H1 (cell line): ENCODE measurements around the gene SYMPK. TPM values are rescaled to one million over a fixed set of nuclear protein-coding genes. Genes with fewer than 3 reads are reported as not detected.

Experiments
- CHD7 ChIP-seq: fragments of 300-600 bp; sonication (generic); IDR thresholded peaks from 2 replicates; pipeline ENCODE4 v1.7.1; 2012; ENCODE audit warnings: low read length, moderate library complexity, mild to moderate bottlenecking, inconsistent platforms; ENCODE audit not compliant: insufficient replicate concordance
- PHF8 ChIP-seq: fragments of 200-600 bp; sonication (generic); conservative IDR thresholded peaks from 2 replicates; pipeline ENCODE4 v1.7.1; 2012; ENCODE audit warnings: low read depth, mild to moderate bottlenecking, inconsistent platforms, low read length, moderate library complexity
- POLR2AphosphoS5 ChIP-seq: IDR thresholded peaks from 2 replicates; pipeline ENCODE4 v1.6.1; 2011; ENCODE audit warnings: low read depth, low read length
- SIN3A ChIP-seq, 2 experiments: IDR thresholded peaks in 1 of 2; conservative IDR thresholded peaks in 1 of 2; 2 replicates each; pipeline ENCODE4 v1.6.1; 2011 to 2012; ENCODE audit warnings: low read length in 2 of 2, improper control_type of control experiment in 1 of 2, low read depth in 1 of 2, mild to moderate bottlenecking in 1 of 2
- polyA plus RNA-seq, 7 experiments: library from polyadenylated mRNA; depleted of rRNA in 3 of 7; stranded (reverse) in 5 of 7; unstranded in 2 of 7; fragments of >200 nt in 5 of 7; fragments of 200-250 nt in 2 of 7; gene quantifications; 1 replicate in 5 of 7; 2 replicates in 1 of 7; 4 replicates in 1 of 7; pipeline versions ENCODE4 v1.2.1 to v1.2.3, GENCODE V29; 2011 to 2013; ENCODE audit warnings: missing spikeins in 2 of 7, mixed read lengths in 2 of 7
- total RNA-seq: library from RNA; stranded (reverse); fragmentation: NEBNext Ultra II Directional; extraction: Animal tissue kit (Norgen Biotek cat#: 25700); gene quantifications from 2 replicates; pipeline ENCODE4 v1.2.1, GENCODE V29; 2021

The SYMPK gene
- total and polyA plus RNA-seq, 2 of the 8 experiments (the other 6 are each of a cell fraction or from before 2014, with no cell fraction given): 93.6 to 99.5 TPM

DNA sequence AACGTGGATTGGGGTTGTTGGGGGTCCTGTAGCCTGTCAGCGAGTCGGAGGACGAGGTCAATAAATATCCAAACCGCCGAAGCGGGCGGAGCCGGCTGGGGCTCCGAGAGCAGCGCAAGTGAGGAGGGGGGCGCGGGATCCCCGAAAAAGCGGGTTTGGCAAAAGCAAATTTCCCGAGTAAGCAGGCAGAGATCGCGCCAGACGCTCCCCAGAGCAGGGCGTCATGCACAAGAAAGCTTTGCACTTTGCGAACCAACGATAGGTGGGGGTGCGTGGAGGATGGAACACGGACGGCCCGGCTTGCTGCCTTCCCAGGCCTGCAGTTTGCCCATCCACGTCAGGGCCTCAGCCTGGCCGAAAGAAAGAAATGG is 93.1 kb downstream of the SYMPK start (continued):
- peak; percentile 2 for TF ChIP-seq CHD7
- peak; percentile 54 for TF ChIP-seq POLR2AphosphoS5
- TF ChIP-seq PHF8: 0 out of 2 replicates have a peak, but pooled peaks have one; percentile 16
- peak in 1 of 2 experiments; percentile 71; a peak in 1 of 4 replicates for TF ChIP-seq SIN3A (conservative IDR thresholded peaks at IDR 0.05 in 1 of 2, IDR thresholded peaks at IDR 0.05 in 1 of 2; ENCODE audit: low read depth in 1 of 2, low read length in 2 of 2)
